ENCODE results near the gene PSMB4. TPM values are rescaled to one million over a fixed set of nuclear protein-coding genes. Genes with fewer than 3 reads are reported as not detected.
"Not testable (repeated sequence)": the region's sequence is repeated elsewhere in the genome, so short reads cannot be mapped to it uniquely, and the experiment has no call there.

PSMB4 gene
- total and polyA plus RNA-seq, 2 experiments from 2014 or later = 348 to 417 TPM

GRCh38 chr1:151428068-151428467, 28.7 kb downstream of the PSMB4 start:
- Histone ChIP-seq H4K20me1 (replicated peaks; ENCODE audit: insufficient read depth) (peaks cover 24% of the 10 kb centered on the region), H2AFZ (no peak overlapping the region), H3K4me1 (ENCODE audit: insufficient read depth) (no peaks in the 10 kb centered on the region), H3K4me2 (no peak overlapping the region), H3K27ac (ENCODE audit: low read depth) (no peak overlapping the region), H3K79me2 (replicated peaks; ENCODE audit: insufficient read depth) (peaks cover 42% of the 10 kb centered on the region), H3K4me3 (no peak overlapping the region), H3K9me2 (ENCODE audit: insufficient read depth) (no peaks in the 10 kb centered on the region), H3F3A (replicated peaks; ENCODE audit: low read depth) (no peaks in the 10 kb centered on the region), H3K27me3 (ENCODE audit: insufficient read depth) (no peaks in the 10 kb centered on the region), H3K36me3 (ENCODE audit: insufficient read depth) (peaks cover 39% of the 10 kb centered on the region)
- TF ChIP-seq EZH2 (IDR thresholded peaks at IDR 0.05; ENCODE audit: low read depth, unreplicated experiment) = no peak
- TF ChIP-seq, protein P1, sequence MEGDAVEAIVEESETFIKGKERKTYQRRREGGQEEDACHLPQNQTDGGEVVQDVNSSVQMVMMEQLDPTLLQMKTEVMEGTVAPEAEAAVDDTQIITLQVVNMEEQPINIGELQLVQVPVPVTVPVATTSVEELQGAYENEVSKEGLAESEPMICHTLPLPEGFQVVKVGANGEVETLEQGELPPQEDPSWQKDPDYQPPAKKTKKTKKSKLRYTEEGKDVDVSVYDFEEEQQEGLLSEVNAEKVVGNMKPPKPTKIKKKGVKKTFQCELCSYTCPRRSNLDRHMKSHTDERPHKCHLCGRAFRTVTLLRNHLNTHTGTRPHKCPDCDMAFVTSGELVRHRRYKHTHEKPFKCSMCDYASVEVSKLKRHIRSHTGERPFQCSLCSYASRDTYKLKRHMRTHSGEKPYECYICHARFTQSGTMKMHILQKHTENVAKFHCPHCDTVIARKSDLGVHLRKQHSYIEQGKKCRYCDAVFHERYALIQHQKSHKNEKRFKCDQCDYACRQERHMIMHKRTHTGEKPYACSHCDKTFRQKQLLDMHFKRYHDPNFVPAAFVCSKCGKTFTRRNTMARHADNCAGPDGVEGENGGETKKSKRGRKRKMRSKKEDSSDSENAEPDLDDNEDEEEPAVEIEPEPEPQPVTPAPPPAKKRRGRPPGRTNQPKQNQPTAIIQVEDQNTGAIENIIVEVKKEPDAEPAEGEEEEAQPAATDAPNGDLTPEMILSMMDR (conservative IDR thresholded peaks at IDR 0.05; ENCODE audit: low read depth in 2 of 2) = no peak
- TF ChIP-seq, protein P2, sequence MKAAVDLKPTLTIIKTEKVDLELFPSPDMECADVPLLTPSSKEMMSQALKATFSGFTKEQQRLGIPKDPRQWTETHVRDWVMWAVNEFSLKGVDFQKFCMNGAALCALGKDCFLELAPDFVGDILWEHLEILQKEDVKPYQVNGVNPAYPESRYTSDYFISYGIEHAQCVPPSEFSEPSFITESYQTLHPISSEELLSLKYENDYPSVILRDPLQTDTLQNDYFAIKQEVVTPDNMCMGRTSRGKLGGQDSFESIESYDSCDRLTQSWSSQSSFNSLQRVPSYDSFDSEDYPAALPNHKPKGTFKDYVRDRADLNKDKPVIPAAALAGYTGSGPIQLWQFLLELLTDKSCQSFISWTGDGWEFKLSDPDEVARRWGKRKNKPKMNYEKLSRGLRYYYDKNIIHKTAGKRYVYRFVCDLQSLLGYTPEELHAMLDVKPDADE (IDR thresholded peaks at IDR 0.05) = no peak
- no peak for TF ChIP-seq JUNB (IDR thresholded peaks at IDR 0.05; ENCODE audit: unreplicated experiment)
- TF ChIP-seq, protein P3, sequence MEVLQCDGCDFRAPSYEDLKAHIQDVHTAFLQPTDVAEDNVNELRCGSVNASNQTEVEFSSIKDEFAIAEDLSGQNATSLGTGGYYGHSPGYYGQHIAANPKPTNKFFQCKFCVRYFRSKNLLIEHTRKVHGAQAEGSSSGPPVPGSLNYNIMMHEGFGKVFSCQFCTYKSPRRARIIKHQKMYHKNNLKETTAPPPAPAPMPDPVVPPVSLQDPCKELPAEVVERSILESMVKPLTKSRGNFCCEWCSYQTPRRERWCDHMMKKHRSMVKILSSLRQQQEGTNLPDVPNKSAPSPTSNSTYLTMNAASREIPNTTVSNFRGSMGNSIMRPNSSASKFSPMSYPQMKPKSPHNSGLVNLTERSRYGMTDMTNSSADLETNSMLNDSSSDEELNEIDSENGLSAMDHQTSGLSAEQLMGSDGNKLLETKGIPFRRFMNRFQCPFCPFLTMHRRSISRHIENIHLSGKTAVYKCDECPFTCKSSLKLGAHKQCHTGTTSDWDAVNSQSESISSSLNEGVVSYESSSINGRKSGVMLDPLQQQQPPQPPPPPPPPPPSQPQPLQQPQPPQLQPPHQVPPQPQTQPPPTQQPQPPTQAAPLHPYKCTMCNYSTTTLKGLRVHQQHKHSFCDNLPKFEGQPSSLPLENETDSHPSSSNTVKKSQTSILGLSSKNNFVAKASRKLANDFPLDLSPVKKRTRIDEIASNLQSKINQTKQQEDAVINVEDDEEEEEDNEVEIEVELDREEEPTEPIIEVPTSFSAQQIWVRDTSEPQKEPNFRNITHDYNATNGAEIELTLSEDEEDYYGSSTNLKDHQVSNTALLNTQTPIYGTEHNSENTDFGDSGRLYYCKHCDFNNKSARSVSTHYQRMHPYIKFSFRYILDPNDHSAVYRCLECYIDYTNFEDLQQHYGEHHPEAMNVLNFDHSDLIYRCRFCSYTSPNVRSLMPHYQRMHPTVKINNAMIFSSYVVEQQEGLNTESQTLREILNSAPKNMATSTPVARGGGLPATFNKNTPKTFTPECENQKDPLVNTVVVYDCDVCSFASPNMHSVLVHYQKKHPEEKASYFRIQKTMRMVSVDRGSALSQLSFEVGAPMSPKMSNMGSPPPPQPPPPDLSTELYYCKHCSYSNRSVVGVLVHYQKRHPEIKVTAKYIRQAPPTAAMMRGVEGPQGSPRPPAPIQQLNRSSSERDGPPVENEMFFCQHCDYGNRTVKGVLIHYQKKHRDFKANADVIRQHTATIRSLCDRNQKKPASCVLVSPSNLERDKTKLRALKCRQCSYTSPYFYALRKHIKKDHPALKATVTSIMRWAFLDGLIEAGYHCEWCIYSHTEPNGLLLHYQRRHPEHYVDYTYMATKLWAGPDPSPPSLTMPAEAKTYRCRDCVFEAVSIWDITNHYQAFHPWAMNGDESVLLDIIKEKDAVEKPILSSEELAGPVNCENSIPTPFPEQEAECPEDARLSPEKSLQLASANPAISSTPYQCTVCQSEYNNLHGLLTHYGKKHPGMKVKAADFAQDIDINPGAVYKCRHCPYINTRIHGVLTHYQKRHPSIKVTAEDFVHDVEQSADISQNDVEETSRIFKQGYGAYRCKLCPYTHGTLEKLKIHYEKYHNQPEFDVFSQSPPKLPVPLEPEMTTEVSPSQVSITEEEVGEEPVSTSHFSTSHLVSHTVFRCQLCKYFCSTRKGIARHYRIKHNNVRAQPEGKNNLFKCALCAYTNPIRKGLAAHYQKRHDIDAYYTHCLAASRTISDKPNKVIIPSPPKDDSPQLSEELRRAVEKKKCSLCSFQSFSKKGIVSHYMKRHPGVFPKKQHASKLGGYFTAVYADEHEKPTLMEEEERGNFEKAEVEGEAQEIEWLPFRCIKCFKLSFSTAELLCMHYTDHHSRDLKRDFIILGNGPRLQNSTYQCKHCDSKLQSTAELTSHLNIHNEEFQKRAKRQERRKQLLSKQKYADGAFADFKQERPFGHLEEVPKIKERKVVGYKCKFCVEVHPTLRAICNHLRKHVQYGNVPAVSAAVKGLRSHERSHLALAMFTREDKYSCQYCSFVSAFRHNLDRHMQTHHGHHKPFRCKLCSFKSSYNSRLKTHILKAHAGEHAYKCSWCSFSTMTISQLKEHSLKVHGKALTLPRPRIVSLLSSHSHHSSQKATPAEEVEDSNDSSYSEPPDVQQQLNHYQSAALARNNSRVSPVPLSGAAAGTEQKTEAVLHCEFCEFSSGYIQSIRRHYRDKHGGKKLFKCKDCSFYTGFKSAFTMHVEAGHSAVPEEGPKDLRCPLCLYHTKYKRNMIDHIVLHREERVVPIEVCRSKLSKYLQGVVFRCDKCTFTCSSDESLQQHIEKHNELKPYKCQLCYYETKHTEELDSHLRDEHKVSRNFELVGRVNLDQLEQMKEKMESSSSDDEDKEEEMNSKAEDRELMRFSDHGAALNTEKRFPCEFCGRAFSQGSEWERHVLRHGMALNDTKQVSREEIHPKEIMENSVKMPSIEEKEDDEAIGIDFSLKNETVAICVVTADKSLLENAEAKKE (CRISPR knock-in tag; IDR thresholded peaks at IDR 0.05) = no peak
- TF ChIP-seq ZNF114 (CRISPR knock-in tag; IDR thresholded peaks at IDR 0.05) = no peak
- no peak overlapping the region for H3K4me3 Mint-ChIP-seq
- no peaks in the 10 kb centered on the region for H3K4me1 Mint-ChIP-seq
- no peak overlapping the region for H3K27ac Mint-ChIP-seq
- no peaks in the 10 kb centered on the region for H3K27me3 Mint-ChIP-seq (ENCODE audit: insufficient read depth, low read depth, poor library complexity)
- H3K36me3 Mint-ChIP-seq (ENCODE audit: low read depth) = peaks cover 64% of the 10 kb centered on the region
- DNase-seq (ENCODE audit: low spot score) = no peak
- no peak for ATAC-seq
- no peaks in the 10 kb centered on the region for H3K9me3 Mint-ChIP-seq

GRCh38 chr1:151433827-151434226, 34.5 kb downstream of the PSMB4 start:
- Histone ChIP-seq H4K20me1 (replicated peaks; ENCODE audit: insufficient read depth) (peaks cover 32% of the 10 kb centered on the region), H3K79me2 (replicated peaks; ENCODE audit: insufficient read depth) (peaks cover 94% of the 10 kb centered on the region), H3K36me3 (ENCODE audit: insufficient read depth) (peaks cover 16% of the 10 kb centered on the region; the same call in 1 of the 2 replicates), H3K27ac (ENCODE audit: low read depth) (peak overlapping the region; percentile 45; the same call in 1 of the 2 replicates)
- not testable (repeated sequence) for H3K4me3 ChIP-seq; H3K4me1 Mint-ChIP-seq; H3K9me3 Mint-ChIP-seq; ATAC-seq; H3K9me2 ChIP-seq (ENCODE audit: insufficient read depth); H3K27ac Mint-ChIP-seq; DNase-seq (ENCODE audit: low spot score); H3K4me1 ChIP-seq (ENCODE audit: insufficient read depth); H3K27me3 ChIP-seq (ENCODE audit: insufficient read depth); H2AFZ ChIP-seq; H3K4me2 ChIP-seq; H3K4me3 Mint-ChIP-seq; H3F3A ChIP-seq (replicated peaks; ENCODE audit: low read depth); H3K27me3 Mint-ChIP-seq (ENCODE audit: insufficient read depth, low read depth, poor library complexity)
- H3K36me3 Mint-ChIP-seq (ENCODE audit: low read depth) = peaks cover 24% of the 10 kb centered on the region; the same call in 2 of the 3 replicates

Measured in GM23338 (cell line).